Measurements from ENCODE around the gene MAPT.
"Not testable (repeated sequence)": the region's sequence is repeated elsewhere in the genome, so short reads cannot be mapped to it uniquely, and the experiment has no call there.

MAPT gene

DNA sequence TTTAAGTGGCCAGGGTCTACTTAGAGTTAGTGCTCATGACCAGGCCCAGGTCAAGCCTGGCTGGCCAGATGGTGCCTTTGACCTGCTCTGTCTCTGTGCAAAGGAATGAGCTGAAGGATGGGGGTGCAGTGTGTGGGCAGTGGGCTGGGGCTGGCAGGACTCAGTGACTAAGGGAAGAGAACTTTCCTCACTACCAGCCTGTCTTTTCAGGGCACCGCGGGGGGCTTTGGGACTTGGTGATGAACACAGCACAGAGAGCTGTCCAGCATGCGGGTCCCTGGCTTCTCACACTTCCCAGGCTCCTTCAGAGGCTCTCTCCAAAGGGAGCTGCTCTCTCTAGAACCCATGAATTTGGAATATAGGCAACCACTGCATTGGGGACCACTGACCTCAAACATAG, 61.7 kb downstream of the MAPT start:
- DNase-seq: no peak

DNA sequence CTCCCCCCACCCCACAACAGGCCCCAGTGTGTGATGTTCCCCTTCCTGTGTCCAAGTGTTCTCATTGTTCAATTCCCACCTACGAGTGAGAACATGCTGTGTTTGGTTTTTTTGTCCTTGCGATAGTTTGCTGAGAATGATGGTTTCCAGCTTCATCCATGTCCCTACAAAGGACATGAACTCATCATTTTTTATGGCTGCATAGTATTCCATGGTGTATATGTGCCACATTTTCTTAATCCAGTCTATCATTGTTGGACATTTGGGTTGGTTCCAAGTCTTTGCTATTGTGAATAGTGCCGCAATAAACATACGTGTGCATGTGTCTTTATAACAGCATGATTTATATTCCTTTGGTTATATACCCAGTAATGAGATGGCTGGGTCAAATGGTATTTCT, 62.4 kb downstream of the MAPT start:
- not testable (repeated sequence) for DNase-seq

DNA sequence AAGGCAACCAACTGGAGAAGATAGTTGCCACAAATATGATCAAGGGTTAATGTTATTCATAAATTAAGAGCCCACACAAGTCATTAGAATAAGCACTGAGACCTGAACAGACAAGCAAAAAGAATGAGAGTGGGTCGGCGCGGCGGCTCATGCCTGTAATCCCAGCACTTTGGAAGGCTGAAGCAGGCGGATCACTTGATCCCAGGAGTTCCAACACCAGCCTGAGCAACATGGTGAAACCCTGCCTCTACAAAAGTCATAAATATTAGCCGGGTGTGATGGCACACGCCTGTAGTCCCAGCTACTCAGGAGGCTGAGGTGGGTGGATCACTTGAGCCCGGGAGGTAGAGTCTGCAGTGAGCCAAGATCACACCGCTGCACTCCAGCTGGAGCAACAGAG, 64.0 kb downstream of the MAPT start:
- DNase-seq: no peak

DNA sequence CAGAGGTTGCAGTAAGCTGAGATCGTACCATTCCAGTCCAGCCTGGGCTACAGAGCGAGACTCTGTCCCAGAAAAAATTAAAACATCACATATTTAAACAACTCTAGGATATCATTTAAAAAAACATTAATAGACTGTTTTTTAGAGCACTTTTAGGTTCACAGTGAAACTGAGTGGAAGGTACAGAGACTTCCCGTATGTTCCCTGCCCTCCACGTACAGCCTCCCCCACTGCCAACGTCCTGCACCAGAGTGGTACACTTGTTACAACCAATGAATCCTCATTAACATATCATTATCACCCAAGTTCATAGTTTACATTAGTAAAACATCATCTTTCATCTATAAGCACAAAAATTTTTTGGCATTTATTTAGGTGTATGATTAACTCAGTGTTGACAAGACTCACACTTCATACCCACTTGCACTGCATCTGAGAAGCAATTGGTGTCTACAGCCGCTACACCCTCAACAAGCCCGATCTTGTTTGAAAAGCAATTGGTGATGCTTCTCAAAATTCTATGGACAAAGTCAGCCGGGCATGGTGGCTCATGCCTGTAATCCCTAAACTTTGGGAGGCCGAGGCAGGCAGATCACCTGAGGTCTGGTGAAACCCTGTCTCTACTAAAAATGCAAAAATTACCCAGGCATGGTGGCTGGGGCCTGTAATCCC, 64.8 kb downstream of the MAPT start:
- DNase-seq: no peak

DNA sequence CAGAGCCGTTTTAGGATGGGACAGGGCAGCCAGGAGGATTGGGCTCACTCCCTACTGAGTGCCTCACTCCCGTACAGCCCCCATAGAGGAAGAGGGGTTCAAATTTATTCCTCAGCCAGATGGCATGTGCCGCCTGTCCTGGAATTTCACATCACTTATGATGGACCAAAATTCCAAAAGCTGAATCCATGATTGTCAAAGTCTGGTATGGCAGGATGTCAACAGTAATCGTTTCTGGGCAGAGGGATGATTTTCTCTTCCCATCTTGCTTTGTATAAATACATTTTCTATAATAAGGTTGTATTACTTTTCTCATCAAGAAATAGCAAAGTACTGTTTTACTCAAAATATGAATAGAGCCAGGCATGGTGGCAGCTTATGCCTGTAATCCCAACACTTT, 66.0 kb downstream of the MAPT start:
- no peak for DNase-seq

DNA sequence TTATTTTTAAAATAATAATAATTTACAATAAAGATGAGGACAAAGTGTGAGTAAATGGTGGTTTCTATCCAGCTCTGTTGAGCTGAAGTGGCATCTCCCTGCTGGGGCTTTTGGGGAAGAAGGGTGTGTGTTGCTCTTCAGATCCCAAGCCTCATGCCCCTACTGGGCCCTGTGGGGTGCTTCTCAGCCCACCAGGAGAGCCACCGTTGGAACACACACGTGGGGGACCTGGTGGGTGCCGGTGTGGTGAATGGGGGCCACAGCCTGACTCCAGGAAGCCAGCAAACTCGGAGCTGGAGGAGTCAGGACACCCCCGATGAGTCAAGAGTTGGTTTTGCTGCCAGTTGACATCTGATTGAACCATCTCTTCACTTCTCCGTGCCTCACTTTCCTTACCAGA, 66.9 kb downstream of the MAPT start:
- no peak for DNase-seq

DNA sequence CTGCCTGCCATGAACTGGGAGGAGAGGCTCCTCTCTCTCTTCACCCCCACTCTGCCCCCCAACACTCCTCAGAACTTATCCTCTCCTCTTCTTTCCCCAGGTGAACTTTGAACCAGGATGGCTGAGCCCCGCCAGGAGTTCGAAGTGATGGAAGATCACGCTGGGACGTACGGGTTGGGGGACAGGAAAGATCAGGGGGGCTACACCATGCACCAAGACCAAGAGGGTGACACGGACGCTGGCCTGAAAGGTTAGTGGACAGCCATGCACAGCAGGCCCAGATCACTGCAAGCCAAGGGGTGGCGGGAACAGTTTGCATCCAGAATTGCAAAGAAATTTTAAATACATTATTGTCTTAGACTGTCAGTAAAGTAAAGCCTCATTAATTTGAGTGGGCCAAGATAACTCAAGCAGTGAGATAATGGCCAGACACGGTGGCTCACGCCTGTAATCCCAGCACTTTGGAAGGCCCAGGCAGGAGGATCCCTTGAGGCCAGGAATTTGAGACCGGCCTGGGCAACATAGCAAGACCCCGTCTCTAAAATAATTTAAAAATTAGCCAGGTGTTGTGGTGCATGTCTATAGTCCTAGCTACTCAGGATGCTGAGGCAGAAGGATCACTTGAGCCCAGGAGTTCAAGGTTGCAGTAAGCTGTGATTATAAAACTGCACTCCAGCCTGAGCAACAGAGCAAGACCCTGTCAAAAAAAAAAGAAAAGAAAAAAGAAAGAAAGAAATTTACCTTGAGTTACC, 68.0 kb downstream of the MAPT start:
- DNase-seq: no peak

DNA sequence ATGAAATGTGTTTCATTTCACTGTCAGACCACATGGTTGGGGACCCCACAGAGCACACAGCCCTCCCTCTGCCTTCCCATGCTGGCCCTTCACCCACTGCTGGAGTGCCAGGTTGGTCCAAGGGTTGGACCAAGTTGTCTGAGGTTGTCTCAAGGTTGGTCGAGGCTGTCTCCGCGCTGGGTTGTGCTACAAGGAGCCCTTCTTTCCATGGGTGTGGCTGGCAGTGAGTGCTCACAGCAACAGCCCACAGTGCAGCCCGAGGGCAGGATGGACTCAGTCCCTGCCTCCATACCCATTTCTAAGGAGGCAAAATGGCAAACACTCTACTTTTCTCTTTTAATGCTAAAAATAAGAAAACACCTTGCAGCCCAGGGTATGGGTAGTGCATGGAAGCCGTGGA, 68.9 kb downstream of the MAPT start:
- DNase-seq: no peak

DNA sequence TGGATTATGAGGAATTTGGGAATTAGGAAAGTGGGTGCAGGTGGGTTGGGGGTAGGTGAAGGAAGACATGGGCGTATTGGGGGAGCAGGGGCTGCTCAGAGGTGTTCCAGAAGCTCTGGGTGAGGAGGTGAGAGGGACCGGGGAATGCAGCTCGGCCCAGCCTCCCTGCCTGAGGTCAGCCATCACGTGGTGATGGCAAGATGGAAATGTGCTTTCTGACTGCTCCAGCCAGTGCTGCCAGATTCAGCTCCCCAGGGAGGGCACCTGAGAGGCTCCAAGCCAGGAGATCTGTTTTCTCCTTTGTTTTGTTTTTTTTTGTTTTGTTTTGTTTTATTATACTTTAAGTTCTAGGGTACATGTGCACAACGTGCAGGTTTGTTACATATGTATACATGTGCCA, 69.5 kb downstream of the MAPT start:
- no peak for DNase-seq

DNA sequence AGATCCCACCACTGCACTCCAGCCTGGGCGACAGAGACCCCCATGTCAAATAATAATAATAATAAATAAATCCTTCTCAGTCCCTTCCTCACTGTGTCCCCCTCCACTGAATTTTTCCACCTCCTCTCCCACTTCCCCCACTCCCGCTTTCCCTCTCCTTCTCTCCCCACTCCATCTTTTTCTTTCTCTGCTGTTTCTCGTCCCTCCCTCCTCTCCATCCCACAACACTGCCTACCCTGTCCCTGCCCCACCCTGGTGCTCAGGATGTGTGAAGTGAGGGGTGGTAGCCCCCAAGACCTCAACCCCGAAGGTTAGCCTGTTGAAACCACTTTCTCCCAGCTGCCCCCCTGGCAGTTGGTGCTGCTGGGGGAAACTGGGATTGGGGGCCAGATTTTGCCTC, 70.3 kb downstream of the MAPT start:
- DNase-seq: no peak

DNA sequence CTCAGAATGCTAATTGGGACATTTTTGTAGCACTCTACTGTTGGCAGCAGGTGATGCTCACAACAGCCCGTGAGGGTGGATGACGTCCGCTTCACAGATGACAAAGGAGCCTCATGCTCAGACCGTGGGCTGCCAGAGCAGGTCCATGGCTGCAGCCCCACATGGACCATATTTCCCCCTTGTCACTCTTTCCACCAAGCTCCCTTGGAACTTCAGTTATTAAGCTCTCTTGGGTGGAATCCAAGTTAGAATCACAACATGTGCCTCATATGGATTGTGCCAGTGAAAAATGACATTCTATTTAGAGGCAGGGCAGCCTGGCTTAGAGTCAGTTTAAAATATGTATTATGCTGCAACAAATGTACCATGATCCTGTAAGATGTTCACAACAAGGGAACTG, 71.5 kb downstream of the MAPT start:
- no peak for DNase-seq

DNA sequence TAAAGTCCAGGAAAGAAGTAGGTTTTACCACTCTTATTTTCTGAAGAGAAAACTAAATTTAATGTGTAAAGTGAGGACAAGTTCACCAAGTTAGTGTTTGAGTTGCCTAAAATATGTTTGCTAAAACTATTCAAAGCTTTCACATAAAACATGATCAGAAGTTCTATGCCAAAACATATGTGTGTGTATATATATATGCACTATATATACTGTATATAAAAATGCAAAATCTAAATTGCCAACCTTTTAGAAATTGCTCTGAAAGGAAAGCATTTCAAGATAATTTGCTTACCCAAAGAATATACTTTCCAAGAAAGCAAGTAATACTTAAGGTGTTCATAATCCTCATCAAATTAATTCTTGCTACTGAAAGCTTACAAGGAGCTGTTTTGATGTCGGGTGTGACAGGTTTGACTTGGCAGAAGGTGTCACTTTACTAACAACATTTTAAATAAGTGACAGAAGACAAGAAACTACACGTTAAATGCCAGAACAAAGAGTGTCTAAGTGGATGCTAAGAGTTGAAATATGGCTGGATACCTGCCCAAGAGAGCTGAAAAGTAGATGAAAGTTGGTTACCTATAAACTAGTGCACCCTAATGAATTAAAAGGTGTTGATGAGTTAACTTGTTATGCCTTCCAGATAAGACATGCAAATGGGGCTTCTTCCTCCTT, 72.4 kb downstream of the MAPT start:
- DNase-seq: no peak

DNA sequence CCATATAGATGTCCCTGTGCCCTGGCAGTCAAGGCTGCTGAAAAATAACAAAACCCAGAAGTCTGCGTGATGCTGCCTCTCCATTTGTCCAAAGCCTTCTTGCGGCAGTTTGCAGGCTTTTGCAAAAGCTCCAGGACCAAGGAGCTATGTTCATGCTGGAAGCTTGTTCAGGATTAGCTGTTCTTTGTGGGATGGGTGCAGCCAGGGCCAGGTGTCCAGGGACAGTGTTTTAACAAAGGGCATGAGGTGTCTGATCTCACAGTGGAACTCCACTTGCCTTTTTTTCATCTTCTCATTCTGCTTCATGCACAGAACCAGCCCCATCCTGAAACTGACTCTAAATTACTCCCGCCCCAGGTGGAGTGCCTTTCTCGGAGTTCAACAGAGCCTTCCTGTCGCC, 73.0 kb downstream of the MAPT start:
- no peak for DNase-seq

DNA sequence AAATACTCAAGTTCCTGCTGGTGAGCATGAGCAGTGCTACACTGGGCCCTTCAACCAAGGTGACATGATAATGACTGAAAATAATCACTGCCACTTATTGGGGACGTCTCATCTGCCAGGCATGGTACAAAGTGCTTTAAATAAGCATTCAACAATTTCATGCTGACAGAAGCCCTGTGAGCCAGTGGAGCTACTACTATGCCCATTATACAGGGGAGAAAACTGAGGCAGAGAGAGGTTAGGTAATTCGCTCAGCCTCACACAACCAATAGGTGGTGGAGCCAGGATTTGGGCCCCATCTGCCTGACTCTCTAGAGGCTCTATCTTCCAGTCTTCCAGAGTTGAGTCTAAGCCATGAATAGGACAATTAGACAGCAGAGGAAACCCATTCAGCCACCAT, 74.4 kb downstream of the MAPT start:
- no peak for DNase-seq

DNA sequence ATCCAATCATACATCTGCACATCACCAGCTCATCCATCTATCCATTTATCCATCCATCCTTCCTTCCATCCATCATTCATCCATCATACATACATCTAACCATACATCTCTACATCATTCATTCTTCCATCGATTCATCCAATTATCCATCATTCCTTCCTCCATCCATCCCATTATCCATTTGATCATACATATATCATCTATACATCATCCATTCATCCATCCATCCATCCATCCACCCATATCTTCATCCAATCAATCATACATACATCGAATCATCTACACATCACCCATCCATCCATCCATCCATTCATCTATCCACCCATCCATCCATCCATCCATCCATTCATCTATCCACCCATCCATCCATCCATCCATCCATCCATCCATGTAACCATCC, 75.4 kb downstream of the MAPT start:
- no peak for DNase-seq

DNA sequence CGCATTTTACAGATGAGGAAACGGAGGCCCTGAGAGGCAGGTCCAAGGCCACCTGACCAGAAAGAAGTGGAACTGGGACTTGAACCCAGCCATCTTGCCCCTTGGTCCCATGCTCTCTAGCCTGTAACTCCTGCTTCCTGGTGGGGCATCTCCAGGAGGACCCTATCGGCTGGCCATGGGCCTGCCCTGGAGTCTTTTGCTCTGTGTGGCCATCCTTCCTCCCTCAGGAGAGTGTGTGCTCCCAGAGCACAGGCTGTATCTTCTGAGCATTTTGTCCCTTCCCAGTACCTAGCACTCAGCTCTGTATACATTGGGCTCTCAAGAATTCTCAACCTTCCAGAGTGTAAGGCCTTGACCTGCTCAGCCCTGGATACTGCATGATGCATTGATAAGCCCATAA, 76.3 kb downstream of the MAPT start:
- no peak for DNase-seq

DNA sequence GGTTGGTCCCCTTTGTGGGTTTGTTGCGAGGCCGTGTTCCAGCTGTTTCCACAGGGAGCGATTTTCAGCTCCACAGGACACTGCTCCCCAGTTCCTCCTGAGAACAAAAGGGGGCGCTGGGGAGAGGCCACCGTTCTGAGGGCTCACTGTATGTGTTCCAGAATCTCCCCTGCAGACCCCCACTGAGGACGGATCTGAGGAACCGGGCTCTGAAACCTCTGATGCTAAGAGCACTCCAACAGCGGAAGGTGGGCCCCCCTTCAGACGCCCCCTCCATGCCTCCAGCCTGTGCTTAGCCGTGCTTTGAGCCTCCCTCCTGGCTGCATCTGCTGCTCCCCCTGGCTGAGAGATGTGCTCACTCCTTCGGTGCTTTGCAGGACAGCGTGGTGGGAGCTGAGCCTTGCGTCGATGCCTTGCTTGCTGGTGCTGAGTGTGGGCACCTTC, 77.4 kb downstream of the MAPT start:
- DNase-seq: no peak

DNA sequence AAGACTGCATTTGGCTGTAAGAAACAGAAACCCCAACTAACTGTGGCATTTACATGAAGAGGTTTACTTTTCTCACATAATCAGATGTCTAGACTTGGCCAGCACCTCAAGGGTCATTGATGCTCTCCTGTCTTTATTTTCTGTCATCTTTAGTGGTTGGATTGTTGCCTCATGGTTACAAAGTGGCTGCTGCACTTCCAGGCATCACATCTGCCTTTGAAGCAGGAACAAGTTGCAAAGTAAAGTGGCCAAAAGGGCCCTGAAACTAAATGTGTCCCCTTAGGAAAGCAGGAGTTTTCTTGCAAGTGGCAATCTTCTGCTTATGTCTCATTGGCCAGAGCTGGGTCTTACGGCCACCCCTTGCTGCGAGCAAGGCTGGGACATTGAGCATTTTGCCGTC, 78.2 kb downstream of the MAPT start:
- no peak for DNase-seq

DNA sequence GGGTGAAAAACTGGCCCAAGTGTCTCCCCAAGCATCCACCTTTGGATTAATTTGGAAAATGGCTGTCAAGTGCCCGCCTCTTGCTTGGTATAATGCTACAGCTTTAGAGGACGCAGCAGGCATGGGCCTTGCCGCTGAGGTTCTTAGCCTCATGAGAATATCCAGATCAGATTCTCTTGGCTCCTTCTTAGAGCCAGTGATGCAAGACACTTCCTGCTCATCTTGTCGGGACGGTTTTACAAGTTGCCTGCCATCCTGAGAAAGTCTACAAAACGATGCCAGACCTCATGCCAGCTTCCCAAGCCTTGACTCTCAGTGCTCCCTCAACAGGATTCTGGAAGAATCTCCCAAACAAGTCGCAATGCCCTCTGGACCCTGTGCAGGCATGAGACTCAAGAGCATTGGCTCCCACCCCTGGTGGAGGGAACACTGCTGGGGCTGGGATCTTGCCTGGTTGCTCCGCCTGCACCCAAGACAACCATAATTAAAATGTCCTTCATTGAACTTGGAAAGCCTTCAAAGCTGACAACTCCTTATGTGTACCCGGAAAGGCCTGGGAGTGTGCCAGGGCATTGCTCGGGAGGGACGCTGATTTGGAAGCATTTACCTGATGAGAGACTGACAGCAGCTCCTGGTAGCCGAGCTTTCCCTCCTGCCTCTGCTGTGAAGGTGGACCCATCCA, 78.9 kb downstream of the MAPT start:
- no peak for DNase-seq

DNA sequence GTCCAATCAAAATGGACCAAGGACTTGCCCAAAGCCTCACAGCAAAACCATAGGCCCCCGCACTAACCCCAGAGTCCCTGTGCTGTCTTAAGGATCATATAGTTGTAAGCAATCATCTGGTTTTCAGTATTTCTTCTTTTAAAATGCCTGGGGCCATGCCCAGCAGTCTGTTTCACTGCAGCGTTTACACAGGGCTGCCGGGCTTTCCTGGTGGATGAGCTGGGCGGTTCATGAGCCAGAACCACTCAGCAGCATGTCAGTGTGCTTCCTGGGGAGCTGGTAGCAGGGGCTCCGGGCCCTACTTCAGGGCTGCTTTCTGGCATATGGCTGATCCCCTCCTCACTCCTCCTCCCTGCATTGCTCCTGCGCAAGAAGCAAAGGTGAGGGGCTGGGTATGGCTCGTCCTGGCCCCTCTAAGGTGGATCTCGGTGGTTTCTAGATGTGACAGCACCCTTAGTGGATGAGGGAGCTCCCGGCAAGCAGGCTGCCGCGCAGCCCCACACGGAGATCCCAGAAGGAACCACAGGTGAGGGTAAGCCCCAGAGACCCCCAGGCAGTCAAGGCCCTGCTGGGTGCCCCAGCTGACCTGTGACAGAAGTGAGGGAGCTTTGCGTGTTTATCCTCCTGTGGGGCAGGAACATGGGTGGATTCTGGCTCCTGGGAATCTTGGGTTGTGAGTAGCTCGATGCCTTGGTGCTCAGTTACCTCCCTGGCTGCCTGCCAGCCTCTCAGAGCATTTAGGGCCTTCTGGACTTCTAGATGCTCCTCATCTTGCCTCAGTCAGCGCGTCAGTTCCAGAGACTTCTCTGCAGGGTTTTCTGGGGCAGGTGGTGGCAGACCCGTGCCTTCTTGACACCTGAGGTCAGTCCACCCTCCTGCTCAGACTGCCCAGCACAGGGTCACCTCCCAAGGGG, 79.8 kb downstream of the MAPT start:
- DNase-seq: no peak

DNA sequence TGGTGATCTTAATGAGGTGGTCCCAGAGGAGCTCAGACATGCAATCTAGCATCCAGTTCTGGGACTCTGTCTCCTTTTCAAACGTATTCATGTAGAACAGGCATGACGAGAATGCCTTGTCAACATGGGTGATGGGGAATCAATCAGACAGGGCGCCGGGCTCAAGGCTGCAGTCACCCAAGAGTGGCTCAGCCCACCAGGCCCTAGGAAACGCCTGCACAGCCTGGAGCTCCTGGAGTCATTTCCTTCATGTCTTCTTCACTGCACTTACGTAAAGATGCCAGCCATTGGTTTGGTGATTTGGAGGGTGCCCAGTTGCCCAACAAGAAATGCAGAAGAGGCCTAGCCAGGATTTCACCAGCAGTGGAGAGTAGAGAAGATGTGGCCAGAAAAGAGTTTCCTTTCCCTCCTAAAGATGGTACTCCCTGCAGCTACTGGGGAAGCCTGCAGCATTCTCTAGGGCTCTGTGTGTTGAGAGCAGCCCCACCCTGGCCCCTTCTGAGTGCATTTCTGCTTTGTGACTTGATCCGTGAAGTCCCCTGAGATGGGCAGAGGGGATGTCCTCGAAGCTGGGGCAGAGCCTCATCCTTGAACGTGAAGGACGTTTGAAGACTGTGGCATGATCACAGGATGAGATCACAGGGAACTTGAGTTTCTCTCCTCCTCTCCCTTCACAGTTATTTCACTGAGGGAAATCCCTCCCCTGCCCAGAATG, 80.7 kb downstream of the MAPT start:
- DNase-seq: no peak
